GM13977 (cell line): ENCODE data around the gene CNOT9.
A peak's percentile ranks its signal among the peaks of the same experiment; 100 is the strongest.

ENCODE experiments used
- DNase-seq: peaks from one replicate; pipeline ENCODE4 v3.0.0; 2012; ENCODE audit warnings: low spot score
- CTCF ChIP-seq: IDR thresholded peaks from 2 replicates; pipeline ENCODE4 v1.5.1; 2012; ENCODE audit warnings: mild to moderate bottlenecking, control low read depth; ENCODE audit not compliant: insufficient read depth; ENCODE audit errors: extremely low read depth, missing control alignments
- in situ Hi-C: fragments of 300-500 bp; cut with MboI; formaldehyde crosslinking; loops from one replicate; pipeline ENCODE4 v1.12.0; 2022; ENCODE audit warnings: low sequenced_read_pairs, low pct_unique_long_range_greater_than_20kb, mixed read lengths, inconsistent platforms; ENCODE audit not compliant: unreplicated experiment

CNOT9 gene

GRCh38 chr2:218564056-218564455 is 4.6 kb upstream of the CNOT9 start:
- in situ Hi-C loops, result no loop called here
- DNase-seq, result no peak
- TF ChIP-seq CTCF, result no peak

GRCh38 chr2:218566296-218566695 is 2.3 kb upstream of the CNOT9 start:
- TF ChIP-seq CTCF, result no peak
- no peak for DNase-seq
- in situ Hi-C loops, result no loop called here

GRCh38 chr2:218567797-218568189 is 846 bp upstream of the CNOT9 start:
- no peak for DNase-seq
- no peak for TF ChIP-seq CTCF
- in situ Hi-C loops, result no loop called here

GRCh38 chr2:218569038-218569431 is 396 bp downstream of the CNOT9 start:
- in situ Hi-C loops, result no loop called here
- no peak for TF ChIP-seq CTCF
- peak; percentile 65 for DNase-seq

- no peak for DNase-seq
- in situ Hi-C loops, result no loop called here
- no peak for TF ChIP-seq CTCF
These were observed 1.2 kb downstream of the CNOT9 start for GRCh38 chr2:218569661-218570500.

- in situ Hi-C loops, result no loop called here
- TF ChIP-seq CTCF, result no peak
- no peak for DNase-seq
These were observed 2.2 kb downstream of the CNOT9 start for GRCh38 chr2:218570850-218571249.

GRCh38 chr2:218576854-218577253 is 8.2 kb downstream of the CNOT9 start:
- in situ Hi-C loops, result no loop called here
- TF ChIP-seq CTCF, result no peak
- DNase-seq, result no peak
